Stimulated activated CD8-positive, alpha-beta memory T cell treated with anti-CD3 and anti-CD28 coated beads, Interleukin-7, amount 100 ng/mL, for 4 hours (primary cell): ENCODE data around the gene GDPD4.

Experiments
- DNase-seq, 2 donors: peaks; one replicate each; pipeline ENCODE4 v3.0.0-alpha.2; 2020; ENCODE audit warnings: low read depth in 2 of 2

Gene GDPD4

DNA sequence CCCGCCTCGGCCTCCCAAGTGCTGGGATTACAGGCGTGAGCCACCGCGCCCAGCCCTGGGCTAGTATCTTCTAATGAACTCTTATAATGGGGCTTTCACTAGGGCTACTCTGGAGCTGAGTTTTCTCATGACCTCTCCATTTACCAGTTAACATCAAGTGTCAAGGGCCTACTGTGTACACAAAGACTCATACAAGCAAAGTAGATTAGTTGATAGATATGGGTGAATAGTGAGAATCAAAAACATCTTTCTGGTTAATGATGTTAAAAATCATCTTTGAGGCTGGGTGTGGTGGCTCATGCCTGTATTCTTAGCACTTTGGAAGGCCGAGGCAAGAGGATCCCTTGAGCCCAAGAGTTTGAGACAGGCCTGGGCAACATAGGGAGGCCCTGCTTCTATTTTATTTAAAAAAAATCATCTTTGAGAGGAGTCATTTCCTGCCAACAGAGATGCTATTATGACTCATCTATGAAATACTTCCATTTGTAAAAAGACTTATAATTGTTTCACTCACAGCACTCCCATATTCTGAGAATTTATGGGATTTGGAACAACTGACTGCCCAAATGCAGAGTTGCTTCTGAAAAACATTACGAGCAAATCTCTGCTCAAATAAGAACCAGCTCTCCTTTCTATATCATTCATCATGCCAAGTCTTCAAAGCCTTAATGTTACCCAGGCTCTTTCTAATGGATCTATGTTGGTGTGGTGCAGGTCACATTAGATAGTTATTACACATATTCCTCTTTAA lies 57.0 kb downstream of the GDPD4 start:
- no peak for DNase-seq

GRCh38 chr11:77236901-77237300 lies 64.6 kb downstream of the GDPD4 start:
- no peak for DNase-seq

- DNase-seq = no peak
Observed at GRCh38 chr11:77233011-77233410, 68.5 kb downstream of the GDPD4 start.

GRCh38 chr11:77232242-77232641 lies 69.2 kb downstream of the GDPD4 start:
- no peak for DNase-seq

- DNase-seq = no peak
Observed at GRCh38 chr11:77231800-77232199, 69.7 kb downstream of the GDPD4 start.

DNA sequence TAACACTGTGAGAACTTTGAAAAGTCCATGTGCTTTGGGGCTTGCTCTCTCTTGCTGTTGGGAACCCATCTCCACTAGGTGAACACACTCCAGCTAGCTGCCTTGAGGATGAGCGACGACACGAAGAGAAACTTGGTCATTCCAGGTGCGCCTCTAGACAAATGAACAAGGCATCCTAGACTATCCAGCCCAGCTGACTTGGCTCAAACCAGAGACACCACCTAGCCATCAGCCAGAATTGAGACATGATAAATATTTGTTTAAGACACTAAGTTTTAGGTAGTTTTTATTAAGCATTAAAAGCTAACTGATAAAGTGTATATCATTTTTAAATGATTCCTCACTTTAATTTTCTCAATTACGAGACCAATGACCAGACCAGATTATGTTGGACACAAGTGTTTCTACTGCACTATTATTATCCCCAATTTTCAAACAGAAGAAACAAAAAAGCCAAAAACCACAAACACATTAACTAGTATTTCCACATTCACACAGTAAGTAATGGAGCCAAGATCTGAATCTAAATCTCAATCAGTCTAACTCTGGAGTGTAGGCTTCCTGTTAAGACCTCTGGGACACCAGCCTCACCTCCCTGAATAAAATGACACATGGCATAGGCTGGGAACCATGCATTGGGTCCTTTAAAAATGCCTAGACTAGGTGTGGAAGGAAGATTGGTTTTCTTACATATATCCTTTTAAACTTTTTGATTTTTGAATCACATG lies 70.4 kb downstream of the GDPD4 start:
- DNase-seq = no peak

DNA sequence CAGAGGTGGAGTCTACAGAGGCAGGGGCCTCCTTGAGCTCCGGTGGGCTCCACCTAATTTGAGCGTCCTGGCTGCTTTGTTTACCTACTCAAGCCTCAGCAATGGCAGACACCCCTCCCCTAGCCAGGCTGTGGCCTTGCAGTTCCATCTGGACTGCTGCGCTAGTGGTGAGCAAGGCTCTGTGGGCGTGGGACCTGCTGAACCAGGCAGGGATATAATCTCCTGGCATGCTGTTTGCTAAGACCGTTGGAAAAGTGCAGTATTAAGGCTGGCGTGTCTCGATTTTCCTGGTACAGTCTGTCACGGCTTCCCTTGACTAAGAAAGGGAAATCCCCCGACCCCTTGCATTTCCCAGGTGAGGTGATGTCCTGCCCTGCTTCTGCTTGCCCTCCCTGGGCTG lies 77.7 kb downstream of the GDPD4 start:
- no peak for DNase-seq

DNA sequence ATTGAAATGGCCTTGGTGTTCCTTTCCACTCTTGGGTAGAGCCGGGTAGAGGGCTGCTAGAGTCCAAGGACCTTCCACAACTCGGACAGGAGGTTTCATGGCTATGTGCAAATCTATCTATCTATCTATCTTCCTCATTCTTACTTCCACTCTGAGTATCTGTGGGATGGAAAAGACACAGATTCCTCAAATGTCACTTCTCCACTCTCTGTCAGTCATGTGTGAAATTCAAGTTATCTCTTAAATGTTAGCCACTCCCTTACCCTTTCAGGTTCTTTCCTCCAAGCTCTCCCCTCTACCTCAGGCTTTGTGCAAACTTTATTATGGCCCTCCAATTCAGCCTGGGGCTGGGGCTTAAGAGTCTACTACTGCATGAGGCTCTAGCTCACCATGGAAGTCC lies 84.3 kb downstream of the GDPD4 start:
- DNase-seq = no peak

DNA sequence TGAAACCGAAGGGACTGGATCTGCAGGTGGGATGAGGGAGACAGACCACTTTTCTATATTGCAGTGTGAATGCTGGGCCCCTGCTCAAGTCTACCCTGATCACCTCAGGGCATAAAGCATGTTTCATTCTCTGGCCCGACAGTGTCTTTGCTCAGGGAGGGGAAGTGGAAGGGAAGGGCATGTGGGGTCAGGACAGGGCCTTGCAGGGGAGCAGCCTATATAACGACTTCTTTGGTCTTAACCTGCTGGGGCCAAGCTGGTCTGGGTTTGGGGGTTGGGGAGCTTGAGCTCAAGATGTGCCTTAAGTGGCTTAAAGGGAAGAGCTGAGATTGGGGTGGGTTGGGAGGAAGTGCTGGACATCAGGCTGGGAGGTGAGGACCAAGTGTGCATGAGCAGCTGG lies 86.4 kb downstream of the GDPD4 start:
- no peak for DNase-seq

- DNase-seq = no peak
Observed at GRCh38 chr11:77214557-77214956, 86.9 kb downstream of the GDPD4 start.

DNA sequence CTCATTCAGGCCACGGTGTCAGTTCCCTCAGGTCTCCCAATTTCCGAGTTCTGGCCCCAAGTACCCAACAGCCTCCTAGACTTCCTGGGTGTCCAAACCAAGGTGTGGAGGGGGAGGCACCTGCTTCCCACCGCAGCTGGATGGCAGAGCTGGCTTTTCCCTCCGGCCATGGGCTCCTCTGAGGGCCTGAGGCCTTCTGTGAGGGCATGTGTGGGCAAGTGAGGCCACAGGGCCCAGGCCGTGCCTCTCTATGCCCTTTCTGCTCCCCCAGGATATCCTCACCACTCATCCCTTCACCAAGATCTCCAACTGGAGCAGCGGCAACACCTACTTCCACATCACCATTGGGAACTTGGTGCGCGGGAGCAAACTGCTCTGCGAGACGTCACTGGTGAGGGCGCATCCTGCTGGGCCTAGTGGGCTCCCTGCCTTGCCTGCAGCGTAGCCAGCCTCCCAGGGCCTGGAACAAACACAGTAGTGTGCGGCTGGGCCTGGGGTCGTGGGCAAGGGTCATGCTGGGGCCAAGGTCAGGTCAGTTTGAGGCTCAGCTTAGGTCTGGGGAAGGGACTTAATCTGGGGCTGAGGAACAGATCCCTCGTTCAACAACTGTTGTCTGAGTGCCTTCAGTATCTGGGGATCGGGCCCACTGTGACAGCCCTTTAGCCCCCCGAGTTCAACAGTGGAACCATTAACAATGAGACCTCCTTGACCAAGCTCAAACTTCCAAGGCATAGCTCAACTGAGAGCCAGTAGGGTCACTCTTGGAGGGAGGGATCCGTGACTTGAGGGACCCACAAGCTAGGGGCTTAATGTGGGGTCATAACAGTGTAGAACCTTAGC lies 87.7 kb downstream of the GDPD4 start:
- no peak for DNase-seq

DNA sequence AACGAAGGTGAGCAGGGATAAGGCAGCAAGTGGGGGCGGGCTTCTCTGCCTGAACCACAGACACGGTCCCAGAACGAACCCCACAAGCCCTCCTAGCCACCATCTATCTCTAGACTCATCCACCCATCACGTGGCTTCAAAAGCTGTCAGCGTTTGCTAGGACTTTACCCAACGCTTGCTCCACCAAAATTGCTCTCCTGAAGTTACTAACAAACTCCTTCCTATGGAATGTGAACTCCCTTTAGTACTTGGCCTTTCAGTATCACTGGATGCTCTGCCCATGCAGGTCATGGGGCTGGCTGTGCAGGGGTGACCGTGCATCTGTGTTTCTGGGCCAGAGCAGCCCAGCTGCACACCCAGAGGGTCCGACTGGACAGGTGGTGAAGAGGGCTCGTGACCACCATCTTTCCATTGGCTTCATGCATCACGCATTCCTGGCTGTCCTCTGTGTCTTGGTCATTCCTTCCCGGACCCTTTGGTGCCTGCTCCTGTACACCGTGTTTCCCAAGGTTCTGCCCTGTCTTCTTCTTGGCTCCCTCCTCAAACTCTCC lies 88.4 kb downstream of the GDPD4 start:
- DNase-seq = no peak

GRCh38 chr11:77212314-77213007 lies 89.0 kb downstream of the GDPD4 start:
- DNase-seq = no peak

DNA sequence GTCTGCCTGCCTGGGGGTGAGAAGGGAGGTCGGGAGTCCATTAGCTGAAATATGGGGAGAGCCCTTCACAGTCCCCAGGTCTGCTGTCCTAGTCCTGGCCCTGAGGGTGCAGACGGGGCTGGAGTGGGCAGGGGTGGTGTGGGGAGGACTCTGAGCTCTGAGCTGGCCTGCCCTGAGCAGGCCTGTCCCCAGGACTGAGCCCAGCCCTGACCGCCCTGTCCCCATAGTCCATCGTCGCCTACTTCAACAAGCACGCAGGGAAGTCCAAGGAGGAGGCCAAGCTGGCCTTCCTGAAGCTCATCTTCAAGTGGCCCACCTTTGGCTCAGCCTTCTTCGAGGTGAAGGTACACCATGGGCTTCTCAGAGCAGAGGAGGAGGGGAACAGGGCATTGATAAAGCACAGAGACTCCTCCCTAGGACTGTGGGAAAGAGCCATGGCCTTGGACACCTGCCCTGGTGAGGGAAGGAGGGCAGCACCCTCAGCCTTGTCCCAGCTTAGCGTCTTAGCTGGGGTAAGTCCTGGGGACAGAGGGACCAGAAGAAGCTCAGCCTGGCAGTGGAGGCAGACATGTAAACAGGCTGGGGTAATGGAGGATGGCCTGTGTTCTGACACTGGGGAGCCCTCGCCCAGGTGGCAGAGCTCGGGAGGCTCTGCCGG lies 89.8 kb downstream of the GDPD4 start:
- DNase-seq = no peak

DNA sequence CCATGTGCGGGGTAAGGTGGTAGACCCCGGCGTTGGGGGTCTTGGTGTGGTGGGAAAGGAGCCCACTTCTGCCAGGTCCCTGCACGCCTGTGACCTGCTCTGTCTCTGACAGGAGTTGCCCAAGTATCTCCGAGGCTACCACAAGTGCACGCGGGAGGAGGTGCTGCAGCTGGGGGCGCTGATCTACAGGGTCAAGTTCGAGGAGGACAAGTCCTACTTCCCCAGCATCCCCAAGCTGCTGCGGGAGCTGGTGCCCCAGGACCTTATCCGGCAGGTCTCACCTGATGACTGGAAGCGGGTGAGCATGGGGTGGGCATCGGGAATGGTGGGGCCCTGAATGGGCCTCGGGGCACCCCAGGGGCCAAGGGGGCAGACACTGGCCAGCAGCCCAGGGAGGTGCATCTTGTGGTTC lies 90.4 kb downstream of the GDPD4 start:
- no peak for DNase-seq

DNA sequence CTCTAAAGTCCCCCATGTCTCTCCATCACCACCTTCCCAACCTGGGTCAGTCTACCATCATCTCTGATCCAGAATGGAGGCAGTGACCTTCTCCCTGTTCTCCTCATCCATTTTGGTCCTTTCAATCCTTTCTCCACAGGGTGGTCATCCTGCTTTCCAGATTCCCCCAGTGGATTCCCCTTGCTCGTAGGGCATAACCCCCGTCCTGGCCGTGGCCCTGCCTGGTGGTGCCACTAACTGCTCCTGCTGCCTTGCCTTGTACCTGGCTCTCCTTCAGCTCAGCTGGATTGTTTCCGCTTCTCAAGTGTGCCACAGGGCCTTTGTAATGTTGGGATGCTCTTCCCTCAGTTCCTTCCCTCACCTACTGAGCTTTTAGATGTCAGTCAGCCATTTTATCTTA lies 91.8 kb downstream of the GDPD4 start:
- DNase-seq = no peak

DNA sequence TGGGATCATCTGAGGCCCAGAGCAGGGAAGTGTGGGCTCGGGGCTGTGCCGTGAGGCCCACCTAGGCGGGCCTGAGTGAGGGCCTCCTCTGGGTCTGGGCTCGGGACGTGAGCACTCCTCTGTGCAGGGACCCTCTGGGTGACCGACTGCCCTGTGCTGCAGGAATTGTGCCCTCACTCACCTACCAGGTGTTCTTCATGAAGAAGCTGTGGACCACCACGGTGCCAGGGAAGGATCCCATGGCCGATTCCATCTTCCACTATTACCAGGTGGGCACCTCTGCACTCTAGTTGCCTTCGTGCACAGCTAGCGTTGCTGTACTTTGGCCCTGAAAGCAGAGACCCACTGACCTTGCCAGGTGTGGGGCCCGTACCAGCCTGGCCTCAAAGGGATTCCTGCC lies 93.0 kb downstream of the GDPD4 start:
- no peak for DNase-seq

DNA sequence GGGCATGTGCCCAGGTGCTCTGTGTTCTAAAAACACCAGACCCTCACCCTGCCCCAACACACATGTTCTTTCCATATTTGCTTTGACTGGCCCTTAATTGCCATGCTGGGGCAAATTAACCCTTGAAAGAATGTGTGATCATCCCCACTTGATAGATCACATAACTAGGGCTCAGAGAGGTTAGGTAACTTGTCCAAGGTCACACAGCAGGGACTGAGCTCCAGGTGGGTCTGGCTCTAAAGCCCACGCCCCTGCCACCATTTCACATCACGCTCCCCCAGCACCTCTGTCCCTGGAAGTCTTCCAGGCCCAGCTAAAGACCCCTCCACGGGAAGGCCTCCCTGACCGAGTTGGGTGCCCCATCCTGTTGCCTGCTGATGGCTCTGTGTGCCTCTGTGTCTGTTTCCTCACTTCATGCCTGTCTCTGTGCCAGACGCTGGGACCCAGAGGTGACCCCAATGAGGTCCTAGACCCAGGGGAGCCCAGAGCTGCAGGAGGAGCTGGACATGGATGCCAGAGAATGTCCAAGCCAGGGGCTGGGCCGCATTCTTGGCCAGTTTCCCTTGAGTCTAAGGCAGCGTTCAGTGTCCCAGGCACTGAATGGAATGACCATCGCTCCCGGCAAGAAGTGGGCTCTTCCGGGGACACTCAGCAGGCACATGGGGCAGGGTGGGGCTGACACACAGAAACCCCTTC lies 93.7 kb downstream of the GDPD4 start:
- DNase-seq = no peak

DNA sequence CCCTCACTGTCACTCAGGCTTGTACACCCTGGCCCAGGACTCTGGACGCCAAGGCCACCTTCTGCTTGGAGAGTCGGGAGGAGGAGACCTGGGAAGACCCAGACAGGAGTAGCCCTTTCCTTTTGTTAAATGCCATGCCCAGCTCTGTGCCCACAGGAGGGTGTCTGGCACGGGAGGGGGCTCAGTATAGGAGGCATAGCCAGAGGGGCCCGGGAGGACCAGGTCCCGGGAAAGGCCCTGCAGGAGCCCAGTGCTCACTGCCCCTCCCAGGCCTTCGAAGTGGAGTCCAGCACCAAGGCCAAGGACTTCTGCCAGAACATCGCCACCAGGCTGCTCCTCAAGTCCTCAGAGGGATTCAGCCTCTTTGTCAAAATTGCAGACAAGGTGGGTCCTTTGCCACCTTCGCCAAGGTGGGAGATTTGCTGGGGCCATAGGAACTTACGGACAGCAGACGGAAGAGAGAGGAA lies 94.4 kb downstream of the GDPD4 start:
- no peak for DNase-seq

DNA sequence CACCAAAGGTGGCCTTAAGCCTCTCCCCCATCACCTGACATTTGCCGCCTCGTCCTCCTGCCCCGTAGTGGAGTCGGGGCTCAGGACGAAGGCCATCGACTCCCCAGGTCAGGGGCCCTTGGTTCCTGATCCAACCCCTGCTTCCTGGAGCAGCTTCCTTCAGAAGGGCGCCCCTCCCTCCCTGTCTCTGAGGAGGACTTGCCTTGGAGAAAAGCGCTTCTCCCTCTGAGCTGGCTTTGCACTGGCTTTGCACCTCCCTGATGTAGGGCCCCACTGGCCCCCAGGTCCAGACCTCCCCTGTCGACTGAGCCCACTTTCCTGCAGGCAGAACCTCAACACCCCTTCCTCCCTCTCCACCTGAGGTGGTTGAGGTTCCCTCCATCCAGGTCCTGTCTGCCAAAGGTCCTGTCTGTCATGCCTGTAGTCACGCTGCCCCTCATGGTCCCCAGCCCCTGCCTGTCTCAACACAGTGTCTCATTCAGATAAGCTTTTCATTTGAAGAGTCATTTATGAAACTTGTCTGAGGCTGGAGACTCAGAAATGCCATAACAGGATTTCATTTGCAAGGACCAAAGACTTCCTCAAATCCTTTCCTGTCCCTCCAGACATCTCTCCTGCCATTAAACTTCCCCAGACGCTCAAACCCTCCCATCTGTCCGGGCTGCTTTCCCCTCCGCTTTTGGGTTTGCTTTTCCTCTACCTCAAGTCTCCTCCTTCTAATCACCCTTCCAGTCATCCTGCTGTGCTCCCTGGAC lies 95.0 kb downstream of the GDPD4 start:
- DNase-seq = no peak
